GM23338 (cell line): ENCODE results near the gene PCGF2. TPM values are rescaled to one million over a fixed set of nuclear protein-coding genes. Genes with fewer than 3 reads are reported as not detected.

Source experiments
- ATAC-seq: fragments of 200-7000 bp; cut with Tn5 transposase; 3 replicates; pipeline ENCODE4 v1.9.1; 2020
- DNase-seq: peaks from one replicate; pipeline ENCODE4 v3.0.0-alpha.2; 2015; ENCODE audit warnings: low spot score
- H2AFZ ChIP-seq: fragments of 200-600 bp; sonication (generic); 2 replicates; pipeline ENCODE4 v1.8.0; 2016; ENCODE audit warnings: antibody characterized with exemption, mild to moderate bottlenecking, moderate library complexity
- H3F3A ChIP-seq: fragments of 200-600 bp; sonication (generic); replicated peaks from 2 replicates; pipeline ENCODE4 v1.8.0; 2017; ENCODE audit warnings: antibody characterized with exemption, mixed run types, low read depth
- H3K27ac ChIP-seq: fragments of 200-600 bp; sonication (generic); 2 replicates; pipeline ENCODE4 v1.6.1; 2016; ENCODE audit warnings: low read depth
- H3K27me3 ChIP-seq: fragments of 200-600 bp; sonication (generic); 2 replicates; pipeline ENCODE4 v1.8.0; 2016; ENCODE audit warnings: mild to moderate bottlenecking, mixed run types, moderate library complexity; ENCODE audit not compliant: insufficient read depth
- H3K36me3 ChIP-seq: fragments of 200-600 bp; sonication (generic); 2 replicates; pipeline ENCODE4 v1.8.0; 2016; ENCODE audit warnings: mild to moderate bottlenecking; ENCODE audit not compliant: insufficient read depth
- H3K4me1 ChIP-seq: fragments of 200-600 bp; sonication (generic); 2 replicates; pipeline ENCODE4 v1.8.0; 2016; ENCODE audit warnings: mild to moderate bottlenecking, moderate library complexity; ENCODE audit not compliant: insufficient read depth
- H3K4me2 ChIP-seq: fragments of 200-600 bp; sonication (generic); 2 replicates; pipeline ENCODE4 v1.7.1; 2017; ENCODE audit warnings: mixed run types
- H3K4me3 ChIP-seq: fragments of 200-600 bp; sonication (generic); 2 replicates; pipeline ENCODE4 v1.6.1; 2016; ENCODE audit warnings: mixed run types
- H3K79me2 ChIP-seq: fragments of 200-600 bp; sonication (generic); replicated peaks from 2 replicates; pipeline ENCODE4 v1.8.0; 2017; ENCODE audit warnings: mild to moderate bottlenecking; ENCODE audit not compliant: insufficient read depth
- H3K9me2 ChIP-seq: fragments of 200-600 bp; sonication (generic); 2 replicates; pipeline ENCODE4 v1.8.0; 2017; ENCODE audit not compliant: insufficient read depth
- H4K20me1 ChIP-seq: fragments of 200-600 bp; sonication (generic); replicated peaks from 2 replicates; pipeline ENCODE4 v1.8.0; 2017; ENCODE audit warnings: mild to moderate bottlenecking; ENCODE audit not compliant: insufficient read depth
- H3K27ac Mint-ChIP-seq: 2 replicates; pipeline ENCODE4 v1.8.0; 2020; ENCODE audit warnings: inconsistent platforms, mild to moderate bottlenecking, moderate library complexity, mixed read lengths
- H3K27me3 Mint-ChIP-seq: 3 replicates; pipeline ENCODE4 v1.8.0; 2022; ENCODE audit warnings: low read depth, mild to moderate bottlenecking, moderate library complexity, mixed read lengths, inconsistent platforms; ENCODE audit not compliant: insufficient read depth, poor library complexity
- H3K36me3 Mint-ChIP-seq: 3 replicates; pipeline ENCODE4 v1.8.0; 2021; ENCODE audit warnings: low read depth, mild to moderate bottlenecking, inconsistent platforms, moderate library complexity, mixed read lengths
- H3K4me1 Mint-ChIP-seq: 3 replicates; pipeline ENCODE4 v1.8.0; 2020; ENCODE audit warnings: mild to moderate bottlenecking, inconsistent platforms, mixed read lengths
- H3K4me3 Mint-ChIP-seq: 3 replicates; pipeline ENCODE4 v1.8.0; 2021; ENCODE audit warnings: moderate library complexity, mild to moderate bottlenecking, inconsistent platforms, mixed read lengths
- H3K9me3 Mint-ChIP-seq: 3 replicates; pipeline ENCODE4 v1.8.0; 2020; ENCODE audit warnings: moderate library complexity, mild to moderate bottlenecking, inconsistent platforms, mixed read lengths
- CREB1 ChIP-seq: fragments of 250-450 bp; sonication (Bioruptor Pico); IDR thresholded peaks from 2 replicates; pipeline ENCODE4 v1.5.0; 2020; ENCODE audit warnings: low read depth, mild to moderate bottlenecking, moderate library complexity
- CTCF ChIP-seq, 2 experiments: fragments of 200-600 bp in 1 of 2; sonication (generic) in 1 of 2; conservative IDR thresholded peaks; 2 replicates each; pipeline versions ENCODE4 v1.5.1 to v1.6.1; 2016 to 2017; ENCODE audit warnings: antibody characterized with exemption in 2 of 2, low read depth in 2 of 2, mild to moderate bottlenecking in 2 of 2, moderate library complexity in 1 of 2
- ETS1 ChIP-seq: IDR thresholded peaks from 2 replicates; pipeline ENCODE4 v1.6.1; 2016; ENCODE audit warnings: antibody characterized with exemption
- EZH2 ChIP-seq: fragments of 200-600 bp; sonication (generic); IDR thresholded peaks from one replicate; pipeline ENCODE4 v1.8.0; 2017; ENCODE audit warnings: antibody characterized with exemption, mild to moderate bottlenecking, low read depth; ENCODE audit not compliant: unreplicated experiment
- EZH2phosphoT487 ChIP-seq: fragments of 200-600 bp; sonication (generic); IDR thresholded peaks from one replicate; pipeline ENCODE4 v1.8.1; 2018; ENCODE audit warnings: antibody characterized with exemption; ENCODE audit not compliant: unreplicated experiment
- NANOG ChIP-seq: IDR thresholded peaks from 2 replicates; pipeline ENCODE4 v1.6.1; 2016; ENCODE audit warnings: antibody characterized with exemption, borderline replicate concordance
- POLR2AphosphoS5 ChIP-seq: IDR thresholded peaks from 2 replicates; pipeline ENCODE4 v1.6.1; 2016; ENCODE audit warnings: antibody characterized with exemption, low read depth
- REST ChIP-seq: IDR thresholded peaks from one replicate; pipeline ENCODE4 v1.6.1; 2018; ENCODE audit warnings: antibody characterized with exemption; ENCODE audit not compliant: unreplicated experiment
- STAT1 ChIP-seq: IDR thresholded peaks from one replicate; pipeline ENCODE4 v1.6.1; 2016; ENCODE audit warnings: antibody characterized with exemption; ENCODE audit not compliant: unreplicated experiment
- ZNF114 ChIP-seq: fragments of 250-450 bp; sonication (Bioruptor Pico); IDR thresholded peaks from 2 replicates; pipeline ENCODE4 v1.5.0; 2020; ENCODE audit warnings: mild to moderate bottlenecking, moderate library complexity
- ZNF331 ChIP-seq: fragments of 250-450 bp; sonication (Bioruptor Pico); IDR thresholded peaks from 2 replicates; pipeline ENCODE4 v1.5.0; 2020; ENCODE audit warnings: low read depth, mild to moderate bottlenecking, moderate library complexity
- polyA plus RNA-seq: library from polyadenylated mRNA; unstranded; fragments of >200 nt; fragmentation: Nextera tagmentation; extraction: Ambion mirVana; gene quantifications from 2 replicates; pipeline ENCODE4 v1.2.1, GENCODE V29; 2016
- total RNA-seq: library from RNA; depleted of rRNA; stranded (reverse); fragments of >200 nt; shearing (Covaris generic); gene quantifications from 2 replicates; pipeline ENCODE4 v1.2.3, GENCODE V29; 2014

Gene PCGF2
- total and polyA plus RNA-seq, 2 experiments from 2014 or later = 21.1 to 51.9 TPM

GRCh38 chr17:38710985-38711384, 37.2 kb downstream of the PCGF2 start (continued):
- no peak for TF ChIP-seq REST
- no peak for TF ChIP-seq STAT1
- no peak for TF ChIP-seq POLR2AphosphoS5
- no peak for TF ChIP-seq NANOG
- no peak for TF ChIP-seq ETS1
- TF ChIP-seq EZH2phosphoT487 = no peak

GRCh38 chr17:38710604-38710962, 37.6 kb downstream of the PCGF2 start:
- H3K27ac Mint-ChIP-seq = no peak overlapping the region
- TF ChIP-seq STAT1 = no peak
- TF ChIP-seq ZNF331 (CRISPR knock-in tag) = no peak
- no peak for TF ChIP-seq EZH2
- no peak for TF ChIP-seq ZNF114 (CRISPR knock-in tag)
- TF ChIP-seq CREB1 = no peak
- no peak for TF ChIP-seq NANOG
- no peak for TF ChIP-seq ETS1
- TF ChIP-seq CTCF (conservative IDR thresholded peaks at IDR 0.05; ENCODE audit: low read depth in 2 of 2) = no peak
- no peak for TF ChIP-seq POLR2AphosphoS5
- TF ChIP-seq REST = no peak

More at GRCh38 chr17:38710604-38710962, 37.6 kb downstream of the PCGF2 start:
- no peaks in the 10 kb centered on the region for H3K36me3 ChIP-seq
- no peaks in the 10 kb centered on the region for H3K9me2 ChIP-seq
- no peak overlapping the region for H2AFZ ChIP-seq
- Mint-ChIP-seq H3K4me1 (peaks cover 77% of the 10 kb centered on the region), H3K27me3 (peaks cover 52% of the 10 kb centered on the region), H3K9me3 (no peaks in the 10 kb centered on the region; the same call in none of the 3 replicates), H3K36me3 (peaks cover 15% of the 10 kb centered on the region), H3K4me3 (no peak overlapping the region; the same call in 2 of the 3 replicates)
- DNase-seq (no peak), ATAC-seq (no peak)
- peaks cover 50% of the 10 kb centered on the region for H3K27me3 ChIP-seq
- no peak overlapping the region for H3K4me3 ChIP-seq
- no peak overlapping the region for H3K27ac ChIP-seq
- no peaks in the 10 kb centered on the region for H3K79me2 ChIP-seq
- peaks cover 20% of the 10 kb centered on the region; the same call in 1 of the 2 replicates for H3F3A ChIP-seq
- H3K4me2 ChIP-seq = no peak overlapping the region
- peaks cover 5% of the 10 kb centered on the region; the same call in 1 of the 2 replicates for H4K20me1 ChIP-seq
- peaks cover 34% of the 10 kb centered on the region for H3K4me1 ChIP-seq
